SJSA1 (cell line): ENCODE measurements around the gene KLHDC8A. TPM values are rescaled to one million over a fixed set of nuclear protein-coding genes. Genes with fewer than 3 reads are reported as not detected.

ENCODE experiments used
- DNase-seq, 2 experiments: peaks; one replicate each; pipeline ENCODE4 v3.0.0-alpha.2; 2015 to 2020; ENCODE audit warnings: low spot score in 2 of 2, low read depth in 1 of 2
- H3K27ac ChIP-seq: fragments of 250-450 bp; sonication (Bioruptor Pico); 2 replicates; pipeline ENCODE4 v1.5.1; 2020; ENCODE audit warnings: mild to moderate bottlenecking, moderate library complexity
- H3K27me3 ChIP-seq: fragments of 250-450 bp; sonication (Bioruptor Pico); replicated peaks from 2 replicates; pipeline ENCODE4 v1.5.1; 2020; ENCODE audit warnings: mild to moderate bottlenecking, moderate library complexity
- H3K36me3 ChIP-seq: fragments of 250-450 bp; sonication (Bioruptor Pico); 2 replicates; pipeline ENCODE4 v1.5.1; 2020; ENCODE audit warnings: mild to moderate bottlenecking
- H3K4me1 ChIP-seq: fragments of 250-450 bp; sonication (Bioruptor Pico); replicated peaks from 2 replicates; pipeline ENCODE4 v1.6.1; 2021; ENCODE audit warnings: mild to moderate bottlenecking
- H3K4me3 ChIP-seq: fragments of 250-450 bp; sonication (Bioruptor Pico); 2 replicates; pipeline ENCODE4 v1.5.1; 2020; ENCODE audit warnings: mild to moderate bottlenecking
- H3K9me3 ChIP-seq: fragments of 250-450 bp; sonication (Bioruptor Pico); replicated peaks from 2 replicates; pipeline ENCODE4 v1.5.1; 2020; ENCODE audit warnings: mild to moderate bottlenecking
- total RNA-seq: library from RNA; depleted of rRNA; stranded (reverse); fragments of >200 nt; shearing (Covaris generic); gene quantifications from 2 replicates; pipeline ENCODE4 v1.2.3, GENCODE V29; 2014

Gene KLHDC8A
- total RNA-seq, 1 experiment from 2014 or later: not detected

DNA sequence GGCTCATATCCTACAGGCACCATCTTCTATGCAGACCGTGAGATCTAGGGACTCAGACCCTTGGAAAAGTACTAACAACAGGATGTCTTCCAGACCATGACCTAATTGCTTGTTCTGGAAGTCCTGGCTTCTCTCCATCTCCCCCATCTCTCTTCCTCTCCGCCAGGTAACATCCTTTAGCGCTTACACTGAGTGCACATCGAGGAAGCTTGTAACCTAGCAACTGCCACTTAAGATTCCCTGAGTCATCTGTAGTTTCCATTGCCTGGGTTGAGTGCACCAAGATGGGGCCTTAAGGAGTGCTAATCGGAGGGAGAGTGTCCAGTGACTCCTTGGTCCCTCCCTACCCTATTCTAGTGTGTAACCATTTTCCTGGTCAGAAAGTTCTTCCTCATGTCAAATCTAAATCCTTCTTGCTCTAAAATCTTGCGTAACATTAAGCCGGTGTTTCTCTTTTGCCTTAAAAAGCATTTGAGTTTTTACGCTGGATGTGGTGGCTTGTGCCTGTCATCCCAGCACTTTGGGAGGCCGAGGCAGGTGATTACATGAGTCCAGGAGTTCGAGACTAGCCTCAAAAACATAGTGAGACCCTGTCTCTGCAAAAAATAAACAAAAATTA lies 9.7 kb downstream of the KLHDC8A start:
- Histone ChIP-seq H3K27ac (no peak overlapping the region), H3K27me3 (peaks cover 52% of the 10 kb centered on the region)
- no peak for DNase-seq

DNA sequence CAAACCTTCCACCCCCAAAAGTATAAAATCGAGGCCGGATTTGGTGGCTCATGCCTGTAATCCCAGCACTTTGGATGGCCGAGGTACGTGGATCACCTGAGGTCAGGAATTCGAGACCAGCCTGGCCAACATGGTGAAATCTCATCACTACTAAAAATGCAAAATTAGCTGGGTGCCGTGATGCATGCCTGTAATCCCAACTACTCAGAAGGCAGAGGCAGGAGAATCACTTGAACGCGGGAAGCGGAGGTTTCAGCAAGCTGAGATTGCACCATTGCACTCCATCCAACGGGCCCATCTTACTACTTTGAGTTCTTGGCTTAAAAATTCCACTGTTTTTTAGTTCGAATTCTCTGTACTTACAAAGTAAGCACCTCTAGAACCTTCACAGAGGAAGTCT lies 11.0 kb downstream of the KLHDC8A start:
- Histone ChIP-seq H3K9me3 (no peaks in the 10 kb centered on the region), H3K27ac (no peak overlapping the region), H3K27me3 (peaks cover 49% of the 10 kb centered on the region), H3K4me1 (peaks cover 3% of the 10 kb centered on the region; the same call in 1 of the 2 replicates), H3K36me3 (no peaks in the 10 kb centered on the region), H3K4me3 (no peak overlapping the region)
- no peak for DNase-seq

More for the DNA sequence above, 9.7 kb downstream of the KLHDC8A start:
- Histone ChIP-seq H3K36me3 (no peaks in the 10 kb centered on the region), H3K4me3 (no peak overlapping the region), H3K9me3 (no peaks in the 10 kb centered on the region), H3K4me1 (peaks cover 3% of the 10 kb centered on the region; the same call in 1 of the 2 replicates)

- Histone ChIP-seq H3K27me3 (peaks cover 45% of the 10 kb centered on the region), H3K4me3 (no peak overlapping the region), H3K4me1 (peaks cover 3% of the 10 kb centered on the region; the same call in 1 of the 2 replicates), H3K36me3 (no peaks in the 10 kb centered on the region), H3K9me3 (no peaks in the 10 kb centered on the region), H3K27ac (no peak overlapping the region)
- DNase-seq: no peak
Measured at GRCh38 chr1:205344066-205344928, 12.4 kb downstream of the KLHDC8A start.

DNA sequence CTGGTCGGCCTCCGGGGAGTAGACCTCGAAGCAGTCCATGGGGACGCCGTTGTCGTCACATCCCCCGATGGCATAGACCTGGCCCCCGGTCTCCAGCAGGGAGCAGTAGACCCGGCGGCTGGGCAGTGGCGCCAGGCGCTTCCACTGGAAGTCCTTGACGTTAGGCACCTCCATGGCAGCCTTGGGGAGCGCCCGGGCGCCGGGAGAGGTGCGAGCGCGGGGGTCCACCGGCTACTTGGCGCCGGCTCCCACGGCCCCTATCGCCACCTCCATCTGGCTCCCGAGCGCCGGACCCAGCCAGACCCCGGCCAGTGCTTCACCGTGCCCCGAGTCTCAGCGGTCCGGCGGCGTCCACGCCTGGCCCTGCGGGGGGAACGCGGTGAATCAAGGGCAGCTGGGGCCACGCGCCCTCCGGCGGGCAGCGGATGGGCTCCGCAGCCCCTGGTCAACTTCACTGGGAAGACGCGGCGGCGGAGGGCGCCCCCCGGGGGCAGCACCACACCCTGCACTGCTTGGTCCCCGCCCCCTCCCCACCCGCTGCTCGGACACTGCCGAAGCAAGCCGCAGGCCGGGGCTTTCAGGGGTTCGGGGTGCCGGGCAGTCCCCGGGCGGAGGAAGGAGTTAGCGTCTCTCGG lies 13.2 kb downstream of the KLHDC8A start:
- DNase-seq: no peak
- Histone ChIP-seq H3K9me3 (no peaks in the 10 kb centered on the region), H3K4me1 (peaks cover 3% of the 10 kb centered on the region; the same call in 1 of the 2 replicates), H3K4me3 (no peak overlapping the region), H3K27ac (no peak overlapping the region), H3K36me3 (no peaks in the 10 kb centered on the region), H3K27me3 (peaks cover 45% of the 10 kb centered on the region)

DNA sequence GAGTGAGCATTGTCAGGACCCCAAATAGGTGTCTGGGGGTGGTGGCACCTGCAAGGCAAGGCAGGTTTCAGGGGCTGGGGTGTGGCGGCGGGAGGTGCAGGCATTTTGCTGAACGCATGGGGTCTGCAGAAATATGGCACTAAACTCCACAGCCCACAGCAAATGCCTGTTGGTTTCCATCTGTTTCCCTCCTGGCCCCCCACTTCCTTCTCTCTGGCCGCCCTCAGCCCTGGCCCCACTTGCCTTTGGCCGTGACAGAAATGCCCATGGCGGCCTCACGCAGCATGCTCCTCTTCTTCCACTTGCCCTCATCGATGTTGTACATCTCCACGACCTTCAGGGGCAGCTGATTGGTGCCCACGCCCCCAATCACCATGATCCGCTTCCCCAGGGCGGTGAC lies 13.7 kb downstream of the KLHDC8A start:
- H3K27me3 ChIP-seq: peaks cover 45% of the 10 kb centered on the region
- H3K4me3 ChIP-seq: no peak overlapping the region
- H3K9me3 ChIP-seq: no peaks in the 10 kb centered on the region
- no peaks in the 10 kb centered on the region for H3K36me3 ChIP-seq
- no peak overlapping the region for H3K27ac ChIP-seq
- DNase-seq: no peak
- peaks cover 3% of the 10 kb centered on the region; the same call in 1 of the 2 replicates for H3K4me1 ChIP-seq

GRCh38 chr1:205340676-205341075 lies 16.0 kb downstream of the KLHDC8A start:
- H3K4me3 ChIP-seq: no peak overlapping the region
- peaks cover 3% of the 10 kb centered on the region; the same call in 1 of the 2 replicates for H3K4me1 ChIP-seq
- H3K27ac ChIP-seq: no peak overlapping the region
- no peak for DNase-seq
- no peaks in the 10 kb centered on the region for H3K36me3 ChIP-seq
- peaks cover 29% of the 10 kb centered on the region for H3K27me3 ChIP-seq
- no peaks in the 10 kb centered on the region for H3K9me3 ChIP-seq

GRCh38 chr1:205339717-205340116 lies 17.0 kb downstream of the KLHDC8A start:
- peaks cover 19% of the 10 kb centered on the region for H3K27me3 ChIP-seq

DNA sequence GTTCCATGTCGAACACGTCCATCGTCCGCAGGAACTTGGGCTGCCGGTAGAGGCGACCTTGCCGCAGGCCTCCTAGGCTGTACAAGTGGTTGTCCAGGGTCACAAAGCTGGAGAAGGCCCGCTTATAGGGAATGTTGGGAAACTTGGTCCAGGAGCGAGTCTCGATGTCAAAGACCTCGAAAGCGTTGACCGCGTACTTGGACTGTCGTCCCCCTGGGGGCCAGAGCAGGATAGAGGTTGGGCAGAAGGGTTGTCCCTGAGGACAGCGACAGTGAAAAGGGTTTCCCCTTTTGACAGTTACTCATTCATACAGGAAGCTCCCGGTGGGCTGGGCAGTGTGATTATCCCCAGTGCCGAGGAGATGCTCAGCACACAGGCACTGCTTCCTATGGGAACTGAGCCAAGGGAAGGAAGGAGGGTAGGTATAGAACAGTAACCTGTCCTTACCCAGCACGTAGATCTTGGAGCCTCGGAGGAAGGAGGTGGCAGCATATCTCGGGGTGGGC lies 17.5 kb downstream of the KLHDC8A start:
- H3K27ac ChIP-seq: no peak overlapping the region
- H3K36me3 ChIP-seq: no peaks in the 10 kb centered on the region
- no peak overlapping the region for H3K4me3 ChIP-seq
- no peaks in the 10 kb centered on the region for H3K9me3 ChIP-seq
- H3K27me3 ChIP-seq: peaks cover 14% of the 10 kb centered on the region
- DNase-seq: no peak
- H3K4me1 ChIP-seq: peaks cover 3% of the 10 kb centered on the region; the same call in 1 of the 2 replicates

More at GRCh38 chr1:205339717-205340116, 17.0 kb downstream of the KLHDC8A start:
- no peaks in the 10 kb centered on the region for H3K36me3 ChIP-seq
- peaks cover 3% of the 10 kb centered on the region; the same call in 1 of the 2 replicates for H3K4me1 ChIP-seq
- no peaks in the 10 kb centered on the region for H3K9me3 ChIP-seq
- H3K4me3 ChIP-seq: no peak overlapping the region
- H3K27ac ChIP-seq: no peak overlapping the region
- no peak for DNase-seq

DNA sequence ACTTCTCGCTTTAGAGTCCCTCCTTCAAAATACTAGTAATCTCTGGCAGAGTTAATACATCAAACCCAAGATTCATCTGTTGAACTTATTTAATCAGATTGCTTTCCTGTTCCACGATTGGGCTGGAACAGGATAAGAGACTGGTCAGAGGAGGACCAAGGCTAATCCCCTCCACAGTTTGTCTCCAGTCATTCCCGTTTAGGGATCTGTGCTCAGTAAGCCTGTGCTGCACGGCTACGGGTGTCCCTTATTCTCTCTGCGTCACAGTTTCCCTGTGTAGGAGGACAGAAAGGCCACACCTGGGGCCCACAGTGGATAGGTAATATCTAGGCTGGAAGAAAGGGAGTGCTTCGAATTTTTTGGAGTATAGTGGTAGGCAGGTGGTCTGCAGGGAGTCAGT lies 18.7 kb downstream of the KLHDC8A start:
- no peak overlapping the region for H3K27ac ChIP-seq
- H3K4me3 ChIP-seq: no peak overlapping the region
- peaks cover 6% of the 10 kb centered on the region for H3K27me3 ChIP-seq
- H3K4me1 ChIP-seq: no peaks in the 10 kb centered on the region
- H3K36me3 ChIP-seq: no peaks in the 10 kb centered on the region
- DNase-seq: no peak
- H3K9me3 ChIP-seq: no peaks in the 10 kb centered on the region

- H3K27me3 ChIP-seq: peaks cover 4% of the 10 kb centered on the region; the same call in 1 of the 2 replicates
Measured at GRCh38 chr1:205337481-205337880, 19.2 kb downstream of the KLHDC8A start.

DNA sequence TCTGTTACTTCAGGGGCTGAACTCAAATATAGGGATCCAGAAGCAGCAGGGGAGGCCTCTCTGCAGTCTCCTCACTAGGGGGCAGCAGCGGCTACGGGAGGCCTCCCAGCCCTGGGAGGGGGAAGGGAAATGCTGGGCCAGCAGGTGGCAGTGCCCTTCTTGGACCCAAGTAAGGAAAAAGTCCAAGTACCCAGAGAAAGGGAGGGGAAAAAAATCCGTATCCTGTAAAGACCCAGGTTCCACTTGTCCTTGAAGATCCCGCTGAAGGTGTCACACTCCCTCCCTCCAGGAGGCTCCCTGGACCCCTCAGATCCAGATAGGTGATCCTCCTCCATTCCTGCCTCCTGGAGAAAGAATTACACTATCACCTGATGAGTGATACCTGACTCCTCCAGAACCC lies 21.0 kb downstream of the KLHDC8A start:
- Histone ChIP-seq H3K36me3 (no peaks in the 10 kb centered on the region), H3K4me3 (no peak overlapping the region), H3K27ac (no peak overlapping the region), H3K9me3 (no peaks in the 10 kb centered on the region), H3K4me1 (no peaks in the 10 kb centered on the region), H3K27me3 (peaks cover 4% of the 10 kb centered on the region; the same call in 1 of the 2 replicates)
- peak; percentile 71 to 84 for DNase-seq

More at GRCh38 chr1:205337481-205337880, 19.2 kb downstream of the KLHDC8A start:
- DNase-seq: no peak
- Histone ChIP-seq H3K36me3 (no peaks in the 10 kb centered on the region), H3K4me3 (no peak overlapping the region), H3K27ac (no peak overlapping the region), H3K4me1 (no peaks in the 10 kb centered on the region), H3K9me3 (no peaks in the 10 kb centered on the region)

DNA sequence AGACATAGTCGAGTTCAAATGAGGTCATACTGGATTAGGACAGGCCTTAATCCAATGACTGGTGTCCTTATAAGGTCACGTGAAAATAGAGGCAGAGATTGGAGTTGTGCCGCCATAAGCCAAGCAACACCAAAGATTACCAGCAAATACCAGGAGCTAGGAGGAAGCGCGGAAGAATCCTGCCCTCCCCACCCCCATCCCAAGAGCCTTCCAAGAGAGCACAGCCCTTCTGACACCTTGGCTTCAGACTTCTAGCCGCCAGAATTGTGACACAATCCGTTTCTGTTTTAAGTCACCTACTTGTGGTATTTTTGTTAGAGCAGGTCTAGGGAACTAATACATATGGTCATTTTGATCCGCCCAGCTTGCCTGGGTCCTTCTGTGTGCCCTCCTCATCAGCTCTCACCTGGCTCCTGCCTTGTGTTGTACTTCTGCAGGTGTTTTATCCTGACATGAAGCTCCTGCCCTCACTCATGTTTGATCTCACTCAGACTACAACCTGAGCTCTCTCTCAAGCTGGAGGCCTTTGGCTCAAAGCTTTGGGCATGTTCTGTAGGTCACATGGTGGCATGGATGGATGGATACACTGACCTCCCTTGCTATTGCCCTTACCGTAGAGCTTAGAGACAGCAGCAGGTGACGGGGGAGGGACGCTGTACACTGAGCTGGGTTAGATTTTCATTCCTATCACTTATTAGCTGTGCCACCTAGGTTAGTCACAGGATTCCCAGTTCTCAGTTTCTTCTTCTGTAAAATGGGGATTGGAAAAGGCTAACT lies 24.5 kb downstream of the KLHDC8A start:
- peaks cover 4% of the 10 kb centered on the region; the same call in 1 of the 2 replicates for H3K27me3 ChIP-seq
- no peak for DNase-seq
- H3K9me3 ChIP-seq: no peaks in the 10 kb centered on the region

GRCh38 chr1:205330150-205330549 lies 26.6 kb downstream of the KLHDC8A start:
- H3K4me1 ChIP-seq: peaks cover 3% of the 10 kb centered on the region
- H3K27ac ChIP-seq: no peak overlapping the region
- H3K27me3 ChIP-seq: peaks cover 4% of the 10 kb centered on the region; the same call in 1 of the 2 replicates
- no peak for DNase-seq
- no peak overlapping the region for H3K4me3 ChIP-seq
- no peaks in the 10 kb centered on the region for H3K36me3 ChIP-seq
- H3K9me3 ChIP-seq: no peaks in the 10 kb centered on the region

More for the DNA sequence above, 24.5 kb downstream of the KLHDC8A start:
- Histone ChIP-seq H3K36me3 (no peaks in the 10 kb centered on the region), H3K27ac (no peak overlapping the region), H3K4me1 (no peaks in the 10 kb centered on the region), H3K4me3 (no peak overlapping the region)
